HG03571 (cell line): ENCODE results near the gene SPRN.
"Not testable (repeated sequence)": the region's sequence is repeated elsewhere in the genome, so short reads cannot be mapped to it uniquely, and the experiment has no call there.

Source experiments
- ATAC-seq: cut with Tn5 transposase; IDR thresholded peaks from one replicate; pipeline ENCODE4 v1.9.1; 2021; ENCODE audit not compliant: unreplicated experiment

Gene SPRN, protein sequence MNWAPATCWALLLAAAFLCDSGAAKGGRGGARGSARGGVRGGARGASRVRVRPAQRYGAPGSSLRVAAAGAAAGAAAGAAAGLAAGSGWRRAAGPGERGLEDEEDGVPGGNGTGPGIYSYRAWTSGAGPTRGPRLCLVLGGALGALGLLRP

GRCh38 chr10:133424601-133425000, at the start of gene SPRN:
SPRN (minus strand) TSS chr10:133424625; CDS start chr10:133423681, 944 bp downstream.
- ATAC-seq = not testable (repeated sequence)

DNA sequence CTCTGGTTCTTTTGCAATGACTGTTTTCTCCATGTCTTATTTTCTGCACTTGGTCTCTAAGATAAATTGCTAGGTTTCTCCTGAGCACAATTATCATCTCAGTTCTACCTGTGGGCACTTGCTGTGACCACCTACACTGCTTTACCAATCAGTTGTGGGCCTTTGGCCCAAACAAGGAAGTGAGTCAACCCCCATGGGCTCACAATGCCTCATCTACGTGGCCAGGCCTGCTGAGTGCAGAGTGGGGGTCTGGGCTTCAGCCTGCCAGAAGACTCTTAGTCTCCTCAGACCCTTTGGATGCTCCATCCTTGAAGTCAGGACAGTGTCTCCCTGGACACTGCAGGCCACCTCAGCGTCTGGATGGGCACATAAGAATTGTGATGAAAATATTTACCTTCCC, 49.6 kb upstream of the SPRN start:
- ATAC-seq = no peak

DNA sequence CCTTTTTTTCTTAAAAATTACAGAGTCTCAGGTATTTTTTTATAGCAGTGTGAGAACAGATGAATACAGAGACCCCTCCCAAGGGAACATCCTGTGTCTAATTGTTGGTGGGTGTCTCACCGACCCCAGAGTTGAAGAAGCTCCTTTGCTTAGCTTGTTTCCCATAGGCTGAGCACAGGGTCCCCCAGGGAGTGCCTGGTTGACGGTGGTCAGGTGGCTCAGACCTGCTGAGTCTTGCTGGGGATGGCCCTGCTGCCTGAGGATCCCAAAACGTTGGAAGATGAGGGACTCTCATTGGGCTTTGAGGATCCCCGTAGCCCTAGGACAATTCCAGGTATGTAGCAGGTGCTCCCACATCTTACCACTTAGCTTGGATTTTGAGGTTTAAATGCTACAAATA, 48.8 kb upstream of the SPRN start:
- no peak for ATAC-seq

DNA sequence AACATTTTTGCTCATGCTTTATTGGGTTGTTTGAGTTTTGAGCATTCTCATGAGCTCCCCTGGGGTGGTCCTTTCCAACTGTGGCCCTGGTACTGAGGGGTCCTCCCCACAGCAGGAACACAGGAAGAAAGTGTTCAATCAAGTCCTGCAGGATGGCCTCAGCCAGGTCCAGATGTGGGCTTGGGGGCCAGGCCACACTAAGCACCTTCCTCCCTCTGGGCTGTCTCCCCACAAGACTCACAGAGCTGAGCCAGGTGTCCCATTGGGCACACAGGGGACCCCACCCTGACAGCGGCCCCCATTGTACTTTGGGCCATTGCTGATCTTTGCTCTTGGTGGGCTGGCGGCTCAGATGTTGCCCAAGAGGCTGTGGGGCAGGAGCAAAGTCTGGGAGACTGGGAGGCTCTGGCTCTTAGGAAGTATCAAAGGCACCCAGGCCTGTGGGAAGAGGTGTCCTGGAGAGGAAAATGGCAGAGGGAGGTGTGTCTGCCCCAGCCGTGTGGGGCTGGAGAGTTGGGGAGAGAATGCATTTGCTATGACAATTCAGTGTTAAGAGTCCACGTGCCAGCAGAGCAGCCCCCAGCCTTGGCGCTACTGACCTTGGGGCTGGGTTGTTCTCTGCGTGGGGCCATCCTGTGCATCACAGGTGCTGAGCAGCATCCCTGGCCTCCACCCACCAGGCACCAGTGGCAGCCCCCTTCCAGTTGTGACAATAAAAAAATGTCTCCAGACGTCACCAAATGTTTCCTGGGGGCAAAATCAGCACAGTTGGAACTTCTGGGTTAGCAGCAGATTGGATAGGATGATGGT, 47.1 kb upstream of the SPRN start:
- ATAC-seq = no peak

GRCh38 chr10:133469205-133469604, 44.8 kb upstream of the SPRN start:
- not testable (repeated sequence) for ATAC-seq

GRCh38 chr10:133467286-133467911, 43.0 kb upstream of the SPRN start:
- ATAC-seq = no peak

GRCh38 chr10:133466683-133467275, 42.4 kb upstream of the SPRN start:
- no peak for ATAC-seq

- no peak for ATAC-seq
Observed at GRCh38 chr10:133465950-133466474, 41.6 kb upstream of the SPRN start.

GRCh38 chr10:133465191-133465949, 40.9 kb upstream of the SPRN start:
- no peak for ATAC-seq

- no peak for ATAC-seq
Observed at GRCh38 chr10:133464582-133465031, 40.2 kb upstream of the SPRN start.

GRCh38 chr10:133462512-133463305, 38.3 kb upstream of the SPRN start:
- no peak for ATAC-seq

- ATAC-seq = no peak
Observed at GRCh38 chr10:133461841-133462240, 37.4 kb upstream of the SPRN start.

DNA sequence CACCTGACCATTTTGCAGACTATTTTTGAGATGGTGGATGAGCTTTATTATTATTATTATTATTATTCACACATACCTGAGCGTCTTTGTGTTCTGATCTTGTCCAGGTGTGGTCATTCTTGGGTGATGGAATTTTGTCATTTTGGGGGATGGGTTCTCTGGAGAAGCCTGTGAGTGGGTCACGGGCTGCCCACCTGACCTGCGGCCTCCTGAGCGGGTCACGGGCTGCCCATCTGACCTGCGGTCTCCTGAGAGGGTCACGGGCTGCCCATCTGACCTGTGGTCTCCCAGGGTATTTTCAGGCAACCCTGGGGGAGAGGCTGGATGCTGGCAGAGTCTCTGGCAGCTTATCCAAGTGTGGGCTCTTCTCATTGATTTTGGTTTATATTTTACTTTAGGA, 36.6 kb upstream of the SPRN start:
- ATAC-seq = no peak

DNA sequence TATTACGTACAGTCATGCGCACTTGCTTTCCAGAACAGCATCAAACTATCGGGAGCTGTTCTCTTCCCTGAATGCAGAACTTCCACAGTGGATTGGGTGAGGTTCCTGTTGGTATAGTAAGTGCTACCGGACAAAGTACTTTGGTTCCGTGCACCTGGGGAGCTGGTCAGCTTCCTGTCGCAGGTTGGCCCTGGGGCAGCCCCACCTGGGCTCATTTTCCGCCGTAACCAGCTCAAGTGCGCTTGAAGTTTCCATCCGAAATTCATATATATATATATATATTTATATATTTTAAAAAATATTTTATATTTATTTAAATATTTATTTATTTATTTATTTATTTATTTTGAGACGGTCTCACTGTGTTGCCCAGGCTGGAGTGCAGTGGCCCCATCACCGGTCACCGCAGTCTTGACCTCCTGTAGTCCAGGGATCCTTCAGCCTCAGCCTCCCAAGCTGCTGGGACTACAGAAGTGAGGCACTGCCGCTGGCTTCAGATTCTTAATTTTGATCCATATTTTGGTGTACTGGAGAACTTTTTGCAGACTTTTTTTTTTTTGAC, 35.9 kb upstream of the SPRN start:
- no peak for ATAC-seq

- no peak for ATAC-seq
Observed at GRCh38 chr10:133459454-133460207, 35.2 kb upstream of the SPRN start.

DNA sequence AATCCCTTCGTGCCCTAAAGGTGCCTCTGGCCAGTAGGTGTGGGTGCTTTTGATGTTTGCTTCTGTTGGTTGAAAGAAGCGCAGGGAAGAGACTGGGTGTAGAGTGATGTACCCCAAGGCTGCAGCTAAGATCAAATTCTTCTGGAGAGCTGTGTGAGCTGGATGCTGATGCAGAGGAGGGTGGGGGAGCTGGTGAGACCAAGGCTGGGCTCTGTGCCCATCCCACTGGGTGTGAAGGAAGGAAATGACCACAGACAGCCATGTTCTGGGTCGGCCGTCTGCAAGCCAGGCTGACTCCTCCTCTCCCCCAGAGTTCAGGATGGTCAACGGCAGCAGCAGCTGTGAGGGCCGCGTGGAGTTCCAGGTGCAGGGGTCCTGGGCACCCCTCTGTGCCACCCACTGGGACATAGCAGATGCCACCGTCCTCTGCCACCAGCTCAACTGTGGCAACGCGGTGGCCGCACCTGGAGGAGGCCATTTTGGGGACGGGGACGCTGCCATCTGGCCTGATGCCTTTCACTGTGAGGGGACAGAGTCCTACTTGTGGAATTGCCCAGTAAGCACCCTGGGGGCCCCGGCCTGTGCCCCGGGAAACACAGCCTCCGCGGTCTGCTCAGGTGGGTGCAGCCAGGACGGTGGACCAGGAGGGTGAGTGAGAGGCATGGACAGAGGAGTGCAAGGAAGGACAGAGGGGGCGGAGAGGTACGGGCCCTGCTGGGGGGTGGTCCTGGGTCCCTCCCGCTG, 34.5 kb upstream of the SPRN start:
- no peak for ATAC-seq

DNA sequence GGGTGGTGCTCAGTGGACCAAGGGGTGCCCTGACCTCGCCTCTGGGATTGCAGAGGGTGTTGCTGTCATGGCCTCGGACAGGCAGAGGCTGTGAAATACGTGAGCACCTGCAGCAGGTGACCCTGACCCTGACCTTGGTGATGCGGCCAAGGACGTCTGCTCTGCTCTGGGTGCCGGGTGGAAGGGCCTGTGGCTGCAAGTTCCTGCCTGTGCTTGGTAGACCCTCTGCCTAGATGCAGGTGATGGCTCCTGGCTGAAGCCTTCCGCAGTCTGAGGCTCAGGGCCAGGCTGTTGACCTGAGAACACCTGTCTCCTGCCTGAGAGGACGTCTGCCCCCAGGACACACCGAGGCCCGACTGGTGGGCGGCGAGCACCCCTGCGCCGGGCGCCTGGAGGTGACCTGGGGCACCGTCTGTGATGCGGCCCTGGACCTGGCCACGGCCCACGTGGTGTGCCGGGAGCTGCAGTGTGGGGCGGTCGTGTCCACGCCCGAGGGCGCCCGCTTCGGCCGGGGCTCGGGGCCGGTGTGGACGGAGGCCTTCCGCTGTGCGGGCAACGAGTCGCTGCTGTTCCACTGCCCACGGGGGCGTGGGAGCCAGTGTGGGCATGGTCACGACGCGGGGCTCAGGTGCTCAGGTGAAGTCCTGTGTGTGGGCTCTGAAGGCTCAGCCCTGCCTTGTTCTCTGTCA, 33.7 kb upstream of the SPRN start:
- ATAC-seq = no peak
